ENCODE measurements around the gene SLC26A11. TPM values are rescaled to one million over a fixed set of nuclear protein-coding genes. Genes with fewer than 3 reads are reported as not detected.

Gene SLC26A11
- 10 to 100 TPM; 18.5 to 34.9 (median 21.7) TPM for polyA plus RNA-seq (ENCODE audit: insufficient read length in 4 of 4)

DNA sequence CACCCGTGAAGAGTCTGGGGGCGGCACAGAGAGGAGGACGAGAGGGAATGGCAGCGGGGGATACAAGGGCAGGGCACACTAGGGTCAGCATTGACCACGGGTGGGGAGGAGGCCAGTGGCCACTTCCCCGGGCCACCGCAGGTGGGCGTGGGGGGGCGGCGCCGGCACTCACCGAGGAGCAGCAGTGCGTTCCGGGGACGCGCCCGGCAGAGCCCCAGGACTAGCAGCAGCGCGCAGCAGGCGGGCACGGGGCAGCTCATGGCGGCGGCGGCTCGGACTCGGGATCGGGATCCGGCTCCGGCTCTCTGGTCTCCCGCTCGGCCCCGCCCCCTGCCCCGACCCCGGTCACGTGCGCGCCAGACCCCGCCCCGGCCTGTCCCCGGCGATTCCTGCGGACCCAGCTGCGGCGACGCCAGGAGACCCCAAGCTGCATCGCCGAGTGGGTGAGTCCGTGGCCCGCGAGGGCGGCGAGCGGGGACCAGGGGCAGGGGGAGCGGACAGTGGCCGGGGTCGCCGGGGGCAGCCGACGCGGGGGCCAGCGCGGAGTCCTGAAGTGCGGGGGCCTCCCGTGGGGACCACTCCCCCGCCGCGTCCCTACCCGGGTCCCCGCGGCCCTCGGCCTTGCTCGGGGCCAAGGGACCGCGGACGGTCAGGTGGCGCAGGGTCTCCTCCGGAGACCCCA, at the start of gene SLC26A11, which contains the start of gene SGSH:
SLC26A11 (plus strand) TSS at position 374 of the 682 bp plus-strand sequence. CDS start 1,134 bp downstream, outside the sequence.
SGSH (minus strand) TSS at position 280 of the 682 bp plus-strand sequence; CDS start at position 260, 20 bp downstream.
- peak in 2 of 4 donors; percentile 36 to 55 for DNase-seq (ENCODE audit: low read depth in 4 of 4, low spot score in 3 of 4)

DNA sequence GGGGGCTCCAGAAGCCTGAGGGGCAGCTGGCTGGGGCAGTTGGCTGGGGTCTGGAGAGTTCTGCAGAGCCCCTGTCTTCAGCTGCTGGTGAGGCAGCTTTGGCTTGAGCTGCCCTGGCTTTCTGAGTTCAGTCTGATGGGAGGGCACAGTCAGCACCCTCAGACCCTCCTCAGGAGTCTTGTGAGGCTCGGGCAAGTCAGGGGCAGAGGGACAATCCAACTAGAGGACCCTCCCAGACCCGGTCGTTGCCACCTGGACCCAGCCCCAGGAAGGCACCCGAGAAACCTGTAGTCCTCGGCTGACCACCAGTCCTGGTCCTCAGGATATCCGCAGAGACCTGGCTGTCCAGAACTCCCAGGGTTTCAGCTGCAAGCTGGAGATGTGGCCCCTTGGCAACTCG, 48.5 kb upstream of the SLC26A11 start:
- no peak for DNase-seq (ENCODE audit: low read depth in 4 of 4, low spot score in 3 of 4)

DNA sequence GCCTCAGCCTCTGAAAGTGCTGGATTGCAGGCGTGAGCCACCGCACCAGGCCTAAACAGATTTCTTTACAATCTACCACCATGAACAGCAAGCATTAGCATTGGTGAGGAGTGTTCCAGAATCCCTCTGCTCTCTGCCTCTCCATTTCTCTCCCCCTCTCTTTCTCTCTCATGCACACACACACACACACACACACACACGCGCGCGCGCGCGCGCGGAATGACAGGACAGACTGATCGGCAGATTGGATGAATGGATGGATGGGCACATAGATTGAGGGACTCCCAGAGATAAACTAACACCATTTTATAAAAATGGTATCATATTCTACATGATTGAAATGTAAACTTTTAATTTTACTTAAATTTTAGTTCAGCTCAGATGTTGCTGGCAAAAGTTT, 47.1 kb upstream of the SLC26A11 start:
- no peak for DNase-seq (ENCODE audit: low read depth in 4 of 4, low spot score in 3 of 4)

DNA sequence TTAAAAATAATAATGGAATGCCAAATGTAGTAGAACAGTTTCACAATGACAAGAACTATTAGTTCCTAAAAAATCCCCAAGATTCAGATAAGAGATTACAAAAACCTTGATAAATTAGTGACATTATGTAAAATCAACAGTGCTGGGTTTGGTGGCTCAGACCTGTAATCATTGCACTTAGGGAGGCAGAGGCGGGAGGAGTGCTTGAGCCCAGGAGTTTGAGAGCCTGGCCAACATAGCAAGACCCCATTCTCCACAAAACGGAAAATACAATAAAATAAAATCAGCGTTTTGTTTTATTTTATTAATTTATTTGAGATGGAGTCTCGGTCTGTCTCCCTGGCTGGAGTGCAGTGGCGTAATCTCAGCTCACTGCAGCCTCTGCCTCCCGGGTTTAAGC, 46.3 kb upstream of the SLC26A11 start:
- DNase-seq (ENCODE audit: low read depth in 4 of 4, low spot score in 3 of 4): no peak

DNA sequence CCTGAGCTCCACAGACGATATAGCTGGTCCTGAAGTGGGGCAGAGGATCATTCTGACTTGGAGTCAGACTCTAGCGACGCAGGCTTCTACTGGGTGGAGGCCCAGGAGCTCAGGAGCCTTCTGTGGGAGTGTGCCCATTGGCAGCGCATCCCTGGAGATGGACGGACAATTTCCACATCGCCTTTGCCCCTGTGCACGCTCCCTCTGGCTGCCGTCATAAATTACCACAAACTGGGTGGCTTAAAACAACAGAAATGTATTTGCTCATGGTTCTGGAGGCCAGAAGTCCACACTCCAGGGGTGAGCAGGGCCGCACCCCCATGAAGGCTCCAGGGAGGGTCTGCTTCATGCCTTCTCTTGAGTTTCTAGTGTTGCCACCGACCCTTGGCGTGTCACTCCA, 43.5 kb upstream of the SLC26A11 start:
- no peak for DNase-seq (ENCODE audit: low read depth in 4 of 4, low spot score in 3 of 4)

DNA sequence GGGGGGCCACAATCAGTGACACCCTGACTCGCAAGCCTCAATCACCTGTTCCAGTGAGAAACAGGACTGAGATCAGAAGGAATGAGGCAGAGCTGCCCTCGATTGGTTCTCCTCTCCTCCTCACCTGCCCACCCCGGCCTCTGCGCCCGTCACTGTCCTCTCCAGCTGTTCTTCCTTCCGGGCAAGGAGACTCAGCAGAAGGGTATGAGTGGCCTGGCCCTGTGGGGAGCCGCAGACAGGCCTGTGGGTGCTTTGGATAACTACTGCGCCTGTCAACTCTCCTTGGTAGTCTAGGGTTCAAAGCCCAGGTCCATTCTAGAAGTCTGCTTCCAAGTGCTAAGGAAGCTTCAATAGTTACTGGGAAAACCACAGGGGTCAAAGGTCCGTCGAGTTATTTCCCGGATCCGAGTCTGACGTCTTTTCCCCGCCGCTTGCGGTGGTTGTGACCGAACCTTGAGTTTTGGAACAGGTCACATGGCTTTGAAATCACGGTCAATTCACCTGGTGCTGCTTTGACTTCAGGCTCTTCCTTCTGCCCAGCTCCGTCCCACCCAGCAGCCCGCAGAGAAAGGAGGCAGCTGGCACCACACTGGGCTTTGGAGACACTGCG, 42.1 kb upstream of the SLC26A11 start:
- DNase-seq (ENCODE audit: low read depth in 4 of 4, low spot score in 3 of 4): no peak

DNA sequence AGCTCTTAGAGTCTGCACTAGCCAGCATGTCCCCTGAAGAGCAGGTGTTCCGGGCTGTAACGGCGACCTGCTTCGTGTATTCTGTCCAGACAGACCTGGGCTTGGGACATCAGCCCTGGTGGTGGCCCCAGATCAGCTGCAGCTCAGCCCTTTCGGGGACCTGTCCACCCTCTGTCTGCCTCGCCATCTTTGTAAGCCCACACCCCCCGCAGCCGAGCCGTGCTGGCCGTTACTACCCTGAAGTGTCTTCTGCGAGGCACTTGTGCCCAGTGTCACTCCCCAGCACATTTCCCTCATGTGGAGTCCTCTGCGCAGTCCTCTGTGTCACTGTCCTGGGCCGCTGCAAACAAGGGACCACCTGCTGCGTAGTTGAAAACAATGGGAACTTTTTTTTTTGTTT, 40.0 kb upstream of the SLC26A11 start:
- no peak for DNase-seq (ENCODE audit: low read depth in 4 of 4, low spot score in 3 of 4)

DNA sequence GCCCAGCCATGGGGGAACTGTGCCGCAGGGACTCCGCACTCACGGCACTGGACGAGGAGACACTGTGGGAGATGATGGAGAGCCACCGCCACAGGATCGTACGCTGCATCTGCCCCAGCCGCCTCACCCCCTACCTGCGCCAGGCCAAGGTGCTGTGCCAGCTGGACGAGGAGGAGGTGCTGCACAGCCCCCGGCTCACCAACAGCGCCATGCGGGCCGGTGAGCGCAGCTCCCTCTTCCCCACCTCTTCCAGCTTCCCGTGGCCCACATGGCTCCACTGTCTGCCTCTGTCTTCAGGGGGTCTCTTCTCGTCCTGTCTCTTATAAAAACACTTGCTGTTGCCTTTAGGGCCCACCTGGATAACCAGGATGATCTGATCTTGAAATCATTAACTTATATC, 38.8 kb upstream of the SLC26A11 start:
- no peak for DNase-seq (ENCODE audit: low read depth in 4 of 4, low spot score in 3 of 4)

DNA sequence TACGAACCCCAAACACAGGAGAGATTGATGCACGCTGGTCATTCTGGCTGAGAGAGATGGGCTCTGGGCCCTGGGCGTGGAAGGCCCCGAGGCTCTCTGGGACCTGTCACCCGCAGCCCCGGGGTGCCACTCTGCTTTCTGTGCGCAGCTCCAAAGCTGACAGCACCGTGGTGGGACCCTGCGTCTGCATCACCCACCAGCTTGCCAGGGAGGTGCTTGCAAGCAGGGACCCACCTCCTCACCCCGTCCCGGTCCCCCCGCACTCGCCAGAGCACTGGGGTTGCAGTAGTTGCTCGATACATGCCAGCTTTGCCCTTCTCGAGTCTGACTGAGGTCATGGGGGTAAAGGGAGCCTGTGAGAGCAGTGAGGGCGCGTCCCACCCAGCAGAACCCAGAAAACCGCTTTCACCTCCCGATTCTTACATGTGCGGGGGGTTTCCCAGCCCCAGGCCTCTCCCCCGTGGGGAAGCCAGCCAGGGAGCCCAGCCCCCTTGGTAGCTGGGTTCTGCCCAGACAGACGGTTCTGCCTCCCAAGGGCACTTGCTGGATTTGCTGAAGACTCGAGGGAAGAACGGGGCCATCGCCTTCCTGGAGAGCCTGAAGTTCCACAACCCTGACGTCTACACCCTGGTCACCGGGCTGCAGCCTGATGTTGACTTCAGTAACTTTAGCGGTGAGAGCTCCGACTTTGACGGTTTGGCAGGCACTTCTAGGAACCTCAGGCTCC, 37.9 kb upstream of the SLC26A11 start:
- DNase-seq (ENCODE audit: low read depth in 4 of 4, low spot score in 3 of 4): no peak

DNA sequence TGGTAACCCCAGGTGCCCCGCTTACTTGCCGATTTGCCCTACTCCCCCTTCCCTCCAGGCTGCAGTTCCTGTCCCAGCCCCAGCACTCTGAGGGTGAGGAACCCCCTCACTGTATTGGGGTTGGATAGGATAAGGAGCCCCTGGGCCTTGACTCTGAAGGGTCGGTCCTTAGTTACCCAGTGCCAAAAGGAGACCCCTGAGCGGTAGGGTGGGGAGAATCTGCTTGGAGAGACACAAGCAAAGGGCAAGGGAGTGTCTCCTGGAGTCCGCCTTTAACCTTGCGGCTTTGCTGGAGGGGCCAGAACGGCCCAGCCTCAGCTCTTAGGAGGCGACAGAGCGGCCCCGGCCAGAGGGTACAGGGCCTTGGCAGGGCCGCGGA, 37.4 kb upstream of the SLC26A11 start:
- no peak for DNase-seq (ENCODE audit: low read depth in 4 of 4, low spot score in 3 of 4)

DNA sequence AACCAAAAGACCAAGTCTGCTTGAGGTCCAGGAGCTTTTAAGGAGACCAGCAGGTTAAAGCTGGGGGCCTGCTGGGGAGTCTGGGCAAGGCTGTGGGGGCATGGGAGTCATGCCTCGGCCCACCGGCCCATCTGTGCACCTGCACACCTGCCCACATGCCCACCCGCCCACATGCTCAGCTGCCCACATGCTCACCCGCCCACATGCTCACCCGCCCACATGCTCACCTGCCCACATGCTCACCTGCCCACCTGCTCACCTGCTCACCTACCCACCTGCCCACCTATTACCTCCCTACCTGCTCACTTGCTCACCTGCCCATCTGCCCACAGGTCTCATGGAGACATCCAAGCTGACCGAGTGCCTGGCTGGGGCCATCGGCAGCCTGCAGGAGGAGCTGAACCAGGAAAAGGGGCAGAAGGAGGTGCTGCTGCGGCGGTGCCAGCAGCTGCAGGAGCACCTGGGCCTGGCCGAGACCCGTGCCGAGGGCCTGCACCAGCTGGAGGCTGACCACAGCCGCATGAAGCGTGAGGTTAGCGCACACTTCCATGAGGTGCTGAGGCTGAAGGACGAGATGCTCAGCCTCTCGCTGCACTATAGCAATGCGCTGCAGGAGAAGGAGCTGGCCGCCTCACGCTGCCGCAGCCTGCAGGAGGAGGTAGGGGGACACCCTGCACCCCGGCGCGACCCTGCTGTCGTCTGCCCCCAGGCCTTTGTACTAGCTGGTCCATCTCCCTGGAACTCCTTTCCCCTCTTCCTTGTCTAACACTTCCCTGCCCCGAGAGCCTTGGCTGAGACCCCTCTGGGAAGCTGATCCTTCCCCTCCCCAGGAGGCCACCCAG, 36.4 kb upstream of the SLC26A11 start:
- DNase-seq (ENCODE audit: low read depth in 4 of 4, low spot score in 3 of 4): no peak

DNA sequence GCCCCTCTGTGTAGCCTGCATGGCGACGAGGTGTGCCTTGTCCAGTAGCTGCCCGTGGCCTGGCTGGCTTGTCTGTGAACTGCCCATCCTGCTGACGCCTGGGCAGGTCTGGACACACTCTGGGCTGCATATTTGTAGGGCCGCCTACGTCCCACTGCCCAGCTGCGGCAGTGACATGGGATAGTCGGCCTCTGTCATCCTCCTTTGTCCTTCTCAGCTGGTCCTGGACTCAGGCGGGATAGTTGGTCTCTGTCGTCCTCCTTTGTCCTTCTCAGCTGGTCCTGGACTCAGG, 35.9 kb upstream of the SLC26A11 start:
- DNase-seq (ENCODE audit: low read depth in 4 of 4, low spot score in 3 of 4): no peak

DNA sequence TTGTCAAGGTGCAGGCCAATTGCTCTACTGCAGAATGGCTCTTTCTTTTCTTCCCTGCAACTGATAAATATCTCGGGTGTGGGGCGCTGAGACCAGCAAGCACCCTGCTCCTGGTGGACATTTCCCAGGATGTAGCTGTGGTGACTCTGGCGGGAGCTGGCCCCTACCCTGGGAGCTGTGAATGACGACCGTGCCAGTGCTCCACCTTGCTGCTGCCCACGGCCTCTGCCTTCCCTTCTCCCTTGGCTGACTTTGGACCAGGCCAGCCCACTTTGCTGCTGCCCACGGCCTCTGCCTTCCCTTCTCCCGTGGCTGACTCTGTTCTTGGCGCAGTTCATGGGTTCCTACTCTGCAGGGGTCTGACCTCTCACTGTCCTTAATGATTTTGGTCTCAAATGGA, 34.3 kb upstream of the SLC26A11 start:
- no peak for DNase-seq (ENCODE audit: low read depth in 4 of 4, low spot score in 3 of 4)

DNA sequence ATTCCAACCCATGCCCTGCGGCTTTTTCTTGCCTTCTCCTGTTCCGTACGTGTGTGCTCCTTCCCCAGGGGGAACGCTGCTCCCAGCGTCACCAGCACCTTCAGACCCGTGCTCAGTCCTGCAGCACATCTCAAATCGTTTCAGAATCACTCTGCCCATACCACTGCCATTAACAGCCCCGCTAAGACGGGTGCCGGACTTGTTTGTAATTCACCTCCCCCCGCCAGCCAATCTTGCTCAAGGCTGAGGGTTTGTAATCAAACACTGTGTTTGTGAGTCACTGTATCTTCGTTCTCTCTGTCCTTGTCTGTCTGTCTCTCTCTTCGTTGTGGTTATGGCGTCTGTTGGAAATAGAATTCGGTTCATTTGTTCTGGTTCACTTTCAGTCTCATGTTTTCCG, 33.1 kb upstream of the SLC26A11 start:
- no peak for DNase-seq (ENCODE audit: low read depth in 4 of 4, low spot score in 3 of 4)

DNA sequence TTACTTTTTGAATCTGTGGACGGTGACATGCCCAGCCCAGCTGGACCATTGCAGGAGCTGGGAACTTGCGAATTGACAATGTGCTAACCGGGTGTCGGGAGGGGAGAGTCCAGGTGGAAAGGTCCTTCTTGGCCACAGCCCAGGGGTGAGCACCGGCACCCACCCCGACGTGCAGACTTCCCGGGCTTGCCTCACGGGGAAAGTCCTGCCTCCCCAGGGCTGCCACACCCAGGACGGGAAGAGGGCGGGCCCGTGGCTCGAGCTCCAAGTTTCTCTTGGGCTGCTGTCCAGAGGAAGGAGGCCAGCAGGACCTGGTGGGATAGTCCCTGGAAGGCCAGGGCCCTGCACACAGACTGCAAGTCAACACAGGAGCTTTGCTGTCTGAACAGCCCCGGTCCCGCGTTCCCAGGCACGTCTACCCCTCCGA, 32.7 kb upstream of the SLC26A11 start:
- DNase-seq (ENCODE audit: low read depth in 4 of 4, low spot score in 3 of 4): no peak

DNA sequence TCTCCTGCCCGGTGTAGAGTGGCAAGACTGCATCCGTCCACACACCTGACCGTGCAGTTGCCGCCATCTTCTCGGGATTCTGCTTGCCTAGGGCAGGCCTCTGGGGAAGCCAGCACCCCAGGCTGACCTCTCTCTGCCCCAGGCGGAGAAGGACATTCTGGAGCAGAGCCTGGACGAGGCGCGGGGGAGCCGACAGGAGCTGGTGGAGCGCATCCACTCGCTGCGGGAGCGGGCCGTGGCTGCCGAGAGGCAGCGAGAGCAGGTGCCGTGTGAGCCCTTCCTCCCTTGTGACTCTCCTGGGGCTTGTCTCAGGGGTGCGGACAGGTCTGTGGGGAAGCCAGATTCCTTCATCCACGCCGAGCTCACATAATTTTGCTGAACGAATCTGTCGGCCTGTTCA, 30.6 kb upstream of the SLC26A11 start:
- DNase-seq (ENCODE audit: low read depth in 4 of 4, low spot score in 3 of 4): no peak

DNA sequence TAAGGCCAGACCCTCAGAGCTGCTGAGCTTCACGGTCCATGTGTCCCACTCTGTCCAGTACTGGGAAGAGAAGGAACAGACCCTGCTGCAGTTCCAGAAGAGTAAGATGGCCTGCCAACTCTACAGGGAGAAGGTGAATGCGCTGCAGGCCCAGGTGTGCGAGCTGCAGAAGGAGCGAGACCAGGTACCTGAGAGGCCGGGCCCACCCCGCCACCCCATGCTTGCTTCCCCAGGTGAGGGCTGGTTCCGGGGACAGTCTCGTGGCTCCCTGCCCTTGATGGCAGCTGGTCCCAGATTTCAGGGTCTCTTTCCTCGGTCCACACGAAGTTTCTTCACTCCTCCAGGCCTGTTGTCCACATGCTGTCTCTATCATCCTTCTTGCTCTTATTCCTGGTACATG, 29.5 kb upstream of the SLC26A11 start:
- no peak for DNase-seq (ENCODE audit: low read depth in 4 of 4, low spot score in 3 of 4)

DNA sequence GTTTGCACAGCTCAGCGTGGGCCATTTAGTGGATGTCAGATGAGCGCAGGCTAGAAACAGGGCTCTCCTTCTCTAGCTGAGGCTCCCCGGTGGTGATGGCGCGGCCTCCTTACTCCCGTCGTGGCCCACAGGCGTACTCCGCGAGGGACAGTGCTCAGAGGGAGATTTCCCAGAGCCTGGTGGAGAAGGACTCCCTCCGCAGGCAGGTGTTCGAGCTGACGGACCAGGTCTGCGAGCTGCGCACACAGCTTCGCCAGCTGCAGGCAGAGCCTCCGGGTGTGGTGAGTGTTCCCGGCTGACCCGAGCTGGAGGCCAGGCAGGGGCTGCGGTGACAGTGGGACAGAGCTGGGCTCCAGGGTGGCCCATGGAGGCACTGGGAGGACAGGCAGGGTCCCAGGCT, 29.0 kb upstream of the SLC26A11 start:
- DNase-seq (ENCODE audit: low read depth in 4 of 4, low spot score in 3 of 4): no peak

DNA sequence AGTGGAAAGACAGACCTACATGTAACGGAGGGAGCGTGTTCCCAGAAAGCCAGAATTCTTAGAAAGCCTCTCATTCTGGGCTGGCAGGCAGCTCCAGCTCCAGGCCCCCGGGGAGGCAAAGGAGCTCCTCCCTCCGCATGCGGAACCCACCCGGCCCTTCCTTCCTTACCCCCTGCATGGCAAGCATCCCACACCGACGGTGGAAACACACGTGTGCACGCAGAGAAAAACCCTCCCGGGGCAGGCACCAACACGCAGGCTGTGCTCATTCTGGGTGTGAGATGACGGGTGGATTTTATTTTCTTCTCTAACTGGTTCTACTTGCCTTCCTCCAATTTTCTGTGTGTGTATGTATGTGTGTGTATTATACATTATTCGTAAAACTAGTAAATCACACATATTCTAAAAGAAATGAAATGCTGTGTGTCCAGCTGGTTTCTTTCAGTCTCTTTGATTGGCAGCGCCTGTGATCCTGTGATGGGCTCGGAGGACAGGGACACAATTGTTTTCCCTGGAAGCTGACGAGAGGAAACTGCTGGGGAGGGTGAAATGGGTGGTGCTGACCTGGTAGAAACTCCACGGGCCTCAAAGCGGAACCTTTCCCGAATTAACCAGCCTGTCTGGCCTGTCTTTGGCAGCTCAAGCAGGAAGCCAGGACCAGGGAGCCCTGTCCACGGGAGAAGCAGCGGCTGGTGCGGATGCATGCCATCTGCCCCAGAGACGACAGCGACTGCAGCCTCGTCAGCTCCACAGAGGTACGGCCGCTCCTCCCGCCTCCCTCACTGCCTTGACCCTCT, 28.2 kb upstream of the SLC26A11 start:
- DNase-seq (ENCODE audit: low read depth in 4 of 4, low spot score in 3 of 4): no peak

DNA sequence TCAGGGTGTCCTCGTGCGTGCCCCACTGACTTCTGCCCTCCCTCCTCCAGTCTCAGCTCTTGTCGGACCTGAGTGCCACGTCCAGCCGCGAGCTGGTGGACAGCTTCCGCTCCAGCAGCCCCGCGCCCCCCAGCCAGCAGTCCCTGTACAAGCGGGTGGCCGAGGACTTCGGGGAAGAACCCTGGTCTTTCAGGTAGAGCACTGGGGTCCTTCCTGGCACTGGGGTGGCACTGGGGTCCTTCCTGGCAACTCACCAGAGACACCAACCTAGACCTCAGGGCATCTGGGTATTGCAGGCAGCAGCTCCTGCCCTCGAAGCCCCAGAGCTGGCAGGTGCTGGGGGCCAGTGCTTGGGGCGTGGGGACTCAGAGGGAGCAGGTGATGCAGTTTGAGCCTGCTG, 25.1 kb upstream of the SLC26A11 start:
- no peak for DNase-seq (ENCODE audit: low read depth in 4 of 4, low spot score in 3 of 4)

Data from left renal pelvis (tissue), 4 donors.